ENCODE results near the gene KLF8.

KLF8 gene

GRCh38 chrX:56310581-56310980, 78.4 kb downstream of the KLF8 start:
- DNase-seq (ENCODE audit: low spot score): no peak

GRCh38 chrX:56313308-56313707, 81.2 kb downstream of the KLF8 start:
- DNase-seq (ENCODE audit: low spot score): no peak

- DNase-seq (ENCODE audit: low spot score): no peak
These were observed 82.2 kb downstream of the KLF8 start for GRCh38 chrX:56314334-56314733.

- DNase-seq (ENCODE audit: low spot score): no peak
These were observed 85.9 kb downstream of the KLF8 start for GRCh38 chrX:56318076-56318475.

- DNase-seq (ENCODE audit: low spot score): no peak
These were observed 87.0 kb downstream of the KLF8 start for GRCh38 chrX:56319165-56319564.

Data from GM03348 (cell line).